HEK293 (cell line): Measurements from ENCODE around the gene NUP88.
"Not testable (repeated sequence)": the region's sequence is repeated elsewhere in the genome, so short reads cannot be mapped to it uniquely, and the experiment has no call there.

Experiments
- CTCF ChIA-PET: fragments of 350-600 bp; formaldehyde crosslinking; extraction: SDS; loops from one replicate; lab custom pipeline; 2021; ENCODE audit warnings: antibody characterized with exemption; lab: Yijun Ruan, JAX
- POLR2A ChIA-PET: fragments of 300-600 bp; formaldehyde crosslinking; extraction: SDS; loops from one replicate; lab custom pipeline; 2020; ENCODE audit warnings: antibody characterized with exemption, inconsistent platforms; lab: Yijun Ruan, JAX
- H3K27ac ChIP-seq: fragments of 200-500 bp; sonication (Bioruptor generic); 2 replicates; pipeline ENCODE4 v1.5.1; 2014; ENCODE audit warnings: low read depth, low read length, control low read depth, inconsistent platforms; ENCODE audit errors: extremely low read depth
- H3K36me3 ChIP-seq, 2 experiments: fragments of 200-500 bp in 1 of 2; sonication (Bioruptor generic) in 1 of 2; 1 replicate in 1 of 2; 2 replicates in 1 of 2; pipeline ENCODE4 v1.5.1; 2014 to 2017; ENCODE audit warnings: inconsistent platforms in 2 of 2, low read length in 2 of 2; ENCODE audit not compliant: control insufficient read depth in 2 of 2, insufficient read depth in 1 of 2
- H3K4me1 ChIP-seq: fragments of 200-500 bp; sonication (Bioruptor generic); 2 replicates; pipeline ENCODE4 v1.5.1; 2014; ENCODE audit warnings: mild to moderate bottlenecking, low read length, inconsistent platforms; ENCODE audit not compliant: control insufficient read depth, insufficient read depth
- H3K4me3 ChIP-seq: 2 replicates; pipeline ENCODE4 v1.5.1; 2011; ENCODE audit warnings: low read depth, mild to moderate bottlenecking, control low read depth, low read length, moderate library complexity
- H3K9me3 ChIP-seq: fragments of 200-500 bp; sonication (Bioruptor generic); 2 replicates; pipeline ENCODE4 v1.5.1; 2014; ENCODE audit warnings: low read depth, low read length, inconsistent platforms; ENCODE audit not compliant: control insufficient read depth, insufficient read depth
- BCL11B ChIP-seq: fragments of 450-650 bp; formaldehyde crosslinking; IDR thresholded peaks from 2 replicates; pipeline ENCODE4 v1.5.1; 2016; ENCODE audit warnings: low read depth, missing biosample characterization, missing genetic modification characterization
- IKZF3 ChIP-seq: fragments of 450-650 bp; IDR thresholded peaks from 2 replicates; pipeline ENCODE4 v1.5.0; 2018; ENCODE audit warnings: missing biosample characterization, mild to moderate bottlenecking, missing genetic modification characterization, moderate library complexity
- PRDM1 ChIP-seq: fragments of 450-650 bp; formaldehyde crosslinking; IDR thresholded peaks from 2 replicates; pipeline ENCODE4; 2016; ENCODE audit warnings: missing biosample characterization, missing genetic modification characterization
- ZBTB17 ChIP-seq: fragments of 450-650 bp; formaldehyde crosslinking; IDR thresholded peaks from 2 replicates; pipeline ENCODE4 v1.5.1; 2016; ENCODE audit warnings: missing biosample characterization, missing genetic modification characterization
- ZNF174 ChIP-seq: fragments of 450-650 bp; formaldehyde crosslinking; IDR thresholded peaks from 2 replicates; pipeline ENCODE4 v1.5.0; 2017; ENCODE audit warnings: missing biosample characterization, mild to moderate bottlenecking, missing genetic modification characterization
- ZNF362 ChIP-seq: fragments of 450-650 bp; formaldehyde crosslinking; IDR thresholded peaks from 2 replicates; pipeline ENCODE4 v1.5.1; 2016; ENCODE audit warnings: missing biosample characterization, missing genetic modification characterization
- ZNF416 ChIP-seq: fragments of 450-650 bp; formaldehyde crosslinking; IDR thresholded peaks from 2 replicates; pipeline ENCODE4 v1.5.1; 2016; ENCODE audit warnings: missing biosample characterization, missing genetic modification characterization
- ZNF549 ChIP-seq: fragments of 450-650 bp; IDR thresholded peaks from 2 replicates; pipeline ENCODE4 v1.5.1; 2018; ENCODE audit warnings: missing biosample characterization, missing genetic modification characterization, mild to moderate bottlenecking, inconsistent platforms, moderate library complexity
- ZNF600 ChIP-seq: fragments of 450-650 bp; formaldehyde crosslinking; IDR thresholded peaks from 2 replicates; pipeline ENCODE4 v1.5.1; 2016; ENCODE audit warnings: missing biosample characterization, missing genetic modification characterization
- ZNF621 ChIP-seq: fragments of 450-650 bp; formaldehyde crosslinking; IDR thresholded peaks from 2 replicates; pipeline ENCODE4 v1.5.1; 2017; ENCODE audit warnings: missing biosample characterization, missing genetic modification characterization
- ZNF624 ChIP-seq: fragments of 450-650 bp; formaldehyde crosslinking; IDR thresholded peaks from 2 replicates; pipeline ENCODE4 v1.5.1; 2017; ENCODE audit warnings: missing biosample characterization, missing genetic modification characterization
- ZNF629 ChIP-seq: fragments of 450-650 bp; formaldehyde crosslinking; IDR thresholded peaks from 2 replicates; pipeline ENCODE4 v1.5.1; 2017; ENCODE audit warnings: missing biosample characterization, missing genetic modification characterization
- ZNF701 ChIP-seq: fragments of 450-650 bp; formaldehyde crosslinking; IDR thresholded peaks from 2 replicates; pipeline ENCODE4 v1.5.1; 2016; ENCODE audit warnings: missing biosample characterization, missing genetic modification characterization
- ZNF791 ChIP-seq: fragments of 450-650 bp; formaldehyde crosslinking; IDR thresholded peaks from 2 replicates; pipeline ENCODE4 v1.5.1; 2016; ENCODE audit warnings: missing biosample characterization, missing genetic modification characterization
- ZXDB ChIP-seq: fragments of 450-650 bp; formaldehyde crosslinking; IDR thresholded peaks from 2 replicates; pipeline ENCODE4 v1.5.1; 2016; ENCODE audit warnings: missing biosample characterization, missing genetic modification characterization
- TF ChIP-seq, protein P1 (sequence below): fragments of 450-650 bp; formaldehyde crosslinking; IDR thresholded peaks from 2 replicates; pipeline ENCODE4 v1.5.1; 2016; ENCODE audit warnings: missing biosample characterization, missing genetic modification characterization, low read depth
- TF ChIP-seq, protein P2 (sequence below): fragments of 450-650 bp; formaldehyde crosslinking; IDR thresholded peaks from 2 replicates; pipeline ENCODE4 v1.5.1; 2016; ENCODE audit warnings: missing biosample characterization, missing genetic modification characterization

NUP88 gene

GRCh38 chr17:5437721-5438317 lies 18.4 kb upstream of the NUP88 start:
- CTCF ChIA-PET = interaction anchor here (0.6 to 3.7 kb wide), 11 partner anchors 8 to 140 kb away, joined by 3 to 26 read pairs (median 7); partner anchors contain the start of gene DHX33
- POLR2A ChIA-PET = interaction anchor here (0.9 to 1.4 kb wide), 2 partner anchors 18 to 47 kb away, joined by 3 read pairs; partner anchors contain the start of genes NUP88 and RPAIN
- H3K4me1 ChIP-seq = no peaks in the 10 kb centered on the region
- peaks cover 41 to 68% of the 10 kb centered on the region in 2 experiments for H3K36me3 ChIP-seq
- TF ChIP-seq ZXDB (tag by site-specific recombination) (no peak), IKZF3 (tag by site-specific recombination) (no peak), PRDM1 (tag by site-specific recombination) (peak; percentile 61; the same call in 1 of the 2 replicates)
- no peaks in the 10 kb centered on the region for H3K9me3 ChIP-seq
- H3K4me3 ChIP-seq = peak overlapping the region; percentile 90
- H3K27ac ChIP-seq = peak overlapping the region; percentile 94

DNA sequence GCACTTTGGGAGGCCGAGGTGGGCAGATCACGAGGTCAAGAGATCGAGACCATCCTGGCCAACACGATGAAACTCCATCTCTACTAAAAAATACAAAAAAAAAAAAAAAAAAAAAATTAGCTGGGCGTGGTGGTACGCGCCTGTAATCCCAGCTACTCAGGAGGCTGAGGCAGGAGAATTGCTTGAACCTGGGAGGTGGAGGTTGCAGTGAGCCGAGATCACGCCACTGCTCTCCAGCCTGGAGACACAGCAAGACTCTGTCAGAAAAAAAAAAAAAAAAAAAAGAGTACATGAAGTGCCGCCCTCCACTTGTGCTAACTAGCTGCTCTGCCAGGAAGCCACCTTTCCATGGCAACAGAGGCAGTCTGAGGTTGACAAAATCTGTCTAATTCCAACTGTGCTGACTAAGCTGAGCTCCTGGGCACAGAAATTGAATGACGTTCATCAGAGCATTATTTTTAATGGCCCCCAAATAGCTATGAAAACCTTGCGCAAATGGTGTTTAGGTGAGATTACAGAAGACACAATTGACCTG lies 16.4 kb upstream of the NUP88 start:
- Histone ChIP-seq H3K27ac (0 out of 2 replicates have a peak overlapping the region, but pooled peaks have one; percentile 21), H3K36me3 (peaks cover 58 to 74% of the 10 kb centered on the region in 2 experiments)
- H3K4me3 ChIP-seq, H3K9me3 ChIP-seq, H3K4me1 ChIP-seq: not testable (repeated sequence)
- CTCF ChIA-PET = interaction anchor here (0.6 to 1.1 kb wide), 5 partner anchors 13 to 1109 kb away, joined by 3 to 4 read pairs (median 4); no protein-coding TSS in a partner anchor
- POLR2A ChIA-PET = interaction anchor here (0.6 to 3.3 kb wide), 4 partner anchors 9 to 1537 kb away, joined by 3 to 21 read pairs (median 6); partner anchors contain the start of genes NUP88 and RPAIN
- 0 out of 2 replicates have a peak, but pooled peaks have one; percentile 11 for TF ChIP-seq ZBTB17 (tag by site-specific recombination)
- TF ChIP-seq ZNF629 (tag by site-specific recombination) = peak; percentile 31; the same call in 1 of the 2 replicates
- TF ChIP-seq ZNF600 (tag by site-specific recombination) = peak; percentile 61
- peak; percentile 94 for TF ChIP-seq ZNF362 (tag by site-specific recombination)

DNA sequence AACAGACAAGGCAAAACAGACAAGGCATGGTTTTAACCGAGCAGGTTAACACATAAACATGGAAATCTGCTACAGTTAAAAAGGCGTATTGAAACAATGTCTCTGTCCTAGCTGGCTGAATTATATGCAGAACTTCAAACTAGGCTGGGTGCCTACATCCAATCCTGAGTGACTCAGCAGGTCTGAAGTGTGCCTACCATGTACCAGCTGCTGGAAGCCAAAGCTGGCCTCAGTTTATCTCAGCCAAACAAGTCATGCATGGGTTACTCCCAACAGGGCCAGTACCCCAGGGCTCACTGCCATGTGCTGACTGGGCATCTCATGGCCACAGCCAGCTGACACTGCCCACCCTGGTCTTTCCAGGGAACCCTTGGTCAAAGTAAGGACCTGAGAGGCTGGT lies 15.5 kb upstream of the NUP88 start:
- no peak for TF ChIP-seq ZNF621 (tag by site-specific recombination)
- TF ChIP-seq, protein P1, sequence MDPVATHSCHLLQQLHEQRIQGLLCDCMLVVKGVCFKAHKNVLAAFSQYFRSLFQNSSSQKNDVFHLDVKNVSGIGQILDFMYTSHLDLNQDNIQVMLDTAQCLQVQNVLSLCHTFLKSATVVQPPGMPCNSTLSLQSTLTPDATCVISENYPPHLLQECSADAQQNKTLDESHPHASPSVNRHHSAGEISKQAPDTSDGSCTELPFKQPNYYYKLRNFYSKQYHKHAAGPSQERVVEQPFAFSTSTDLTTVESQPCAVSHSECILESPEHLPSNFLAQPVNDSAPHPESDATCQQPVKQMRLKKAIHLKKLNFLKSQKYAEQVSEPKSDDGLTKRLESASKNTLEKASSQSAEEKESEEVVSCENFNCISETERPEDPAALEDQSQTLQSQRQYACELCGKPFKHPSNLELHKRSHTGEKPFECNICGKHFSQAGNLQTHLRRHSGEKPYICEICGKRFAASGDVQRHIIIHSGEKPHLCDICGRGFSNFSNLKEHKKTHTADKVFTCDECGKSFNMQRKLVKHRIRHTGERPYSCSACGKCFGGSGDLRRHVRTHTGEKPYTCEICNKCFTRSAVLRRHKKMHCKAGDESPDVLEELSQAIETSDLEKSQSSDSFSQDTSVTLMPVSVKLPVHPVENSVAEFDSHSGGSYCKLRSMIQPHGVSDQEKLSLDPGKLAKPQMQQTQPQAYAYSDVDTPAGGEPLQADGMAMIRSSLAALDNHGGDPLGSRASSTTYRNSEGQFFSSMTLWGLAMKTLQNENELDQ = no peak
- no peak for TF ChIP-seq ZNF624
- TF ChIP-seq ZNF791 (tag by site-specific recombination) = no peak
- no peak for TF ChIP-seq ZNF416
- TF ChIP-seq, protein P2, sequence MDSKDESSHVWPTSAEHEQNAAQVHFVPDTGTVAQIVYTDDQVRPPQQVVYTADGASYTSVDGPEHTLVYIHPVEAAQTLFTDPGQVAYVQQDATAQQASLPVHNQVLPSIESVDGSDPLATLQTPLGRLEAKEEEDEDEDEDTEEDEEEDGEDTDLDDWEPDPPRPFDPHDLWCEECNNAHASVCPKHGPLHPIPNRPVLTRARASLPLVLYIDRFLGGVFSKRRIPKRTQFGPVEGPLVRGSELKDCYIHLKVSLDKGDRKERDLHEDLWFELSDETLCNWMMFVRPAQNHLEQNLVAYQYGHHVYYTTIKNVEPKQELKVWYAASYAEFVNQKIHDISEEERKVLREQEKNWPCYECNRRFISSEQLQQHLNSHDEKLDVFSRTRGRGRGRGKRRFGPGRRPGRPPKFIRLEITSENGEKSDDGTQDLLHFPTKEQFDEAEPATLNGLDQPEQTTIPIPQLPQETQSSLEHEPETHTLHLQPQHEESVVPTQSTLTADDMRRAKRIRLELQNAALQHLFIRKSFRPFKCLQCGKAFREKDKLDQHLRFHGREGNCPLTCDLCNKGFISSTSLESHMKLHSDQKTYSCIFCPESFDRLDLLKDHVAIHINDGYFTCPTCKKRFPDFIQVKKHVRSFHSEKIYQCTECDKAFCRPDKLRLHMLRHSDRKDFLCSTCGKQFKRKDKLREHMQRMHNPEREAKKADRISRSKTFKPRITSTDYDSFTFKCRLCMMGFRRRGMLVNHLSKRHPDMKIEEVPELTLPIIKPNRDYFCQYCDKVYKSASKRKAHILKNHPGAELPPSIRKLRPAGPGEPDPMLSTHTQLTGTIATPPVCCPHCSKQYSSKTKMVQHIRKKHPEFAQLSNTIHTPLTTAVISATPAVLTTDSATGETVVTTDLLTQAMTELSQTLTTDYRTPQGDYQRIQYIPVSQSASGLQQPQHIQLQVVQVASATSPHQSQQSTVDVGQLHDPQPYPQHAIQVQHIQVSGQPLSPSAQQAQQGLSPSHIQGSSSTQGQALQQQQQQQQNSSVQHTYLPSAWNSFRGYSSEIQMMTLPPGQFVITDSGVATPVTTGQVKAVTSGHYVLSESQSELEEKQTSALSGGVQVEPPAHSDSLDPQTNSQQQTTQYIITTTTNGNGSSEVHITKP (tag by site-specific recombination) = no peak
- no peak for TF ChIP-seq ZNF174 (tag by site-specific recombination)
- no peak for TF ChIP-seq BCL11B
- no peak for TF ChIP-seq ZNF549 (tag by site-specific recombination)
- TF ChIP-seq ZNF701 (tag by site-specific recombination) = no peak
- Histone ChIP-seq H3K4me1 (no peaks in the 10 kb centered on the region), H3K4me3 (no peak overlapping the region), H3K9me3 (no peaks in the 10 kb centered on the region), H3K36me3 (peaks cover 66 to 82% of the 10 kb centered on the region in 2 experiments), H3K27ac (peak overlapping the region; percentile 21; the same call in 1 of the 2 replicates)
- CTCF ChIA-PET = no interaction called here
- POLR2A ChIA-PET = interaction anchor here (0.6 to 3.3 kb wide), 2 partner anchors 16 to 990 kb away, joined by 3 to 21 read pairs; partner anchors contain the start of genes NUP88 and RPAIN
